GM18505 (cell line): ENCODE measurements around the gene MEIG1.
"Not testable (repeated sequence)": the region's sequence is repeated elsewhere in the genome, so short reads cannot be mapped to it uniquely, and the experiment has no call there.

ENCODE experiments used
- ATAC-seq: cut with Tn5 transposase; IDR thresholded peaks from one replicate; pipeline ENCODE4 v1.9.1; 2021; ENCODE audit not compliant: unreplicated experiment
- POLR2A ChIP-seq: IDR thresholded peaks from 4 replicates; pipeline ENCODE4 v1.6.1; 2011; ENCODE audit warnings: borderline replicate concordance; ENCODE audit not compliant: insufficient read depth, insufficient read length; ENCODE audit errors: extremely low read depth

The MEIG1 gene

DNA sequence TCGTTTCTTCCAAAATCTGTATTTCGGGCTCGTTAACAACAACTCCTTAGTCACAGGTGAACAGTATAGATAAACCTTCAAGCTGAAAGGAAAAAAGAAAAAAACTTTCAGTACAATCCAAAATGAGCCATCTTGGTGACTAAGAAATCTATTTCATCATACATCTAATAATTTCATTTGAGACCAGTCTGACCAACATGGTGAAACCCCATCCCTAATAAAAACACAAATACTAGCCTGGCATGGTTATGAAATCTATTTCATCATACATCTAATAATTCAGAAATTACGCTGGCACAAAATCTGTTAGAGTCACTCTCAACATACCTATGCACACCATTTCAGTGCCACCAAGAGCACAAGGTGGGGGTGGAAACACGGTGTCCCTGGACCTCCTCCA lies 14.1 kb upstream of the MEIG1 start:
- no peak for ATAC-seq
- no peak for TF ChIP-seq POLR2A

DNA sequence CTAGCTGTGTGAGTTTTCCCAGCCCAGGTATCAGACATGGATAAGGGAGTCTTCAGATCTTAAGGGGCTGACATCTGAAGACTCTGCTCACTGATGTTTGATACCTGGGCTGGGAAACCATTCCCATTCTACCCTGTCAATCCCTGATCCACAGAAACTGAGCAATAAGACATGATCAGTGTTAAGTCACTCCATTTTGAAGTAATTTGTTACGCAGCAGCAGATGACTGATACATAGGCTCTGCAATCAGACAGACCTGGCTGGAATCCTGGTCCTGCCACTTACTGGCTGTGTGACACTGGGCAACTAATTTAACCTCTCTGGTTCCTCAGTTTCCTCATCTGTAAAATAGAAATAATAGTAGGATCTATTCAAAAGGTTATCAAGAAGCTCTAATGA lies 11.9 kb upstream of the MEIG1 start:
- ATAC-seq: no peak
- no peak for TF ChIP-seq POLR2A

DNA sequence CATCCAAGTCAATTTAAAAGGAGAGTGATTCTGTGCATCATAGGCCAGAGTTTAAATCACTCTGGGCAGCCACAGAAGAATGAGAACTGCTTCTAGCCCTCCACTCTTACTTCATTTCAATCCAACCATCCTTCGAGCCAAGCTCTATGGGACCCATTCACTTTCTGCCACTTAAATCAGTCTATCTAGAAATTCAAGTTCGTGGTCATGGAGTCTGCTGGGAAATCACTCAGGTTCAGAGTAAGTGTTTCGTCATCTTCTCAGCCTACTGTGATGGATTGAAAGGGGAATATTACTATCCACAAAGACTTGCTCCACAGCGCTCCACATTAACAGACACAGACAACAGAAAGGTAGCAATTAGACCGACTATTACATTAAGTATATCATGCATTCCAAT lies 9.9 kb upstream of the MEIG1 start:
- TF ChIP-seq POLR2A: no peak
- no peak for ATAC-seq

DNA sequence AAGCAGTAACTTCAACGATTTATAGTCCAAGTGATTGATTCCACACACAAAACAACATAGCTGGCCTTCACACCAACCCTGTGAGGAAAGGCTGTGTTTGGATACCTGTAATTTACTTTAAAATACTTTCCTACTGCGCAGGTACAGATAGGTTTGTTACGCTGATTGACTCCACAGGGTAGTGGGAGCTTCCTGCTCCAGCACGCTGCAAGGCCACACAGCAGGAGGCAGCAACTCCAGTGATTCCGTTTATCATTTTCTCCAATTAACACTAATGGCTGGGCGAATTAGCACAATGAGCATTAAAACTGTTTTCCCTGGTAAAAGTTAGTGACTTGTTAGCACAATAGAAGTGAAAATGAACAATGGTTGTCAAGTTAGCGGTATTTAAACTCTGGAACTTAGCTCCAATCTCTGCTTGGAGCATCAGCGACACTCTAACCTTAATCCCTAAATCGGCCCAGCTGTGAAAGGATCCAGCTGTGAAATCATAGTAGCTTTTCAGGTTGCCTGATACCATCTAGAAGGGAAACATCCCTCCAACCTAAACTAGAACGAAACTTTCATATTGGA lies 6.3 kb upstream of the MEIG1 start:
- no peak for ATAC-seq
- TF ChIP-seq POLR2A: no peak

DNA sequence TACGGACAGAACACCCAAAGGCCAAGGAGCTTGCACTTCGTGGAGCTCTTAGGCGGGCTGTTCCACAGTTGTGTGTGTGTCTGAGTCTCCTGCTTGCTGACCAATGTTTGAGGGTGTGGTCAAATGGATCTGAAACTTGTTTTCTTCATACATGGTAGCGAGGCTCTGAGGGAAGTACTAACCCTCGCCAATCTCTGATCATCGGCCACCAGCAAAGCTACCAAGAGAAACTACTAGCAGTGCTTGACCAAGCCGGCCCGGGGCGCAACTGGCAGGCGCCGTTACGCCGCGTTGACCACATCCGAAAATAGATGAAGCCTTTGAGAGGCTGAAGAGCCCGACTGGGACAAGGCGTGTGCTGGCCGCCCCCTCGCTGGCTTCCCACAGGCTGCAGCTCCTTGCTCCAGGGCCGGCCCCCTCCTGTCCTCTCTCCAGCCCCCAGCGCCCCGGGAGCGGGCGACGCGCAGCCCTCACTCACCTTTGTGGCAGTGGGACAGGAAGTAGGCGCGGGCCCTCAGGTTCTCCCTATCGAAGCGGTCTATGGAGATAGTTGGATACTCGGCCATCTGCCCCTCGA lies 5.7 kb upstream of the MEIG1 start:
- ATAC-seq: peak; percentile 29
- TF ChIP-seq POLR2A: peak; percentile 20

DNA sequence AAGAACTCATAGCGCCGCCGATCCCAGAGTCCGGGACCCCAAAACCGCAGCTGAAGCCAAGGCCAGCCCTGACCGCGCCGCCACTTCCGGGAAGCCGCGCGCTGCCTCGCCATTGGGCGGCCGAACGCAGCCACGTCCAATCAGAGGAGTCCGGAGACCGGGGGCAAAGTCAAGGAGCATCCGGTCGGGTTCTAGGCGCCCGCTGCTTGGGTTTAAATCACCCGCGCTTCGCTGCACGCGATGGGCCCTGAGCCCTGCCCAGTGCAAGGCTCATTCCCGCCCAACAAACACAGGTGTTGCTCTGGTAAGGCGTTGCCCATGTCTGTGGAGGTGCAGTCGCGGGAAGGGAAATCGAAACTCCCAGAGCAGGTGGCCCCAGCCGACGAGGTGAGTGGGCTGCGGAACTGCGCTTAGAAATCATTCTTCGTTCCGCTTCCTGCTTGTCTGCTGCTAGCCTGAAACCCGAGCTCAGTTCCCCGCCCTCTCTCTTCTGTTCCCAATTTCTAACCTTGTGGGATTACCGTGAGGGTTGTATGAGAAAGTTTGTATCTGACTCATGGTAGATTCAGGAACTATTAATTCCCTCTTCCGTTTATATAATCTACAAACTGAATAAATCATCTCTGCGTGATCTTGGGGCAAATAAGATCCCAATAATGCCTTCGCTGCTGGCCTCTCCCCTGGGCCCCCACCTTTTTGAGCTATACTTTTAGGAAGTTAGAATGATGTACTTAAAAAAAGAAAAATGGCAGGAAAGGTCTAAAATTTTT lies 5.0 kb upstream of the MEIG1 start, which contains the start of gene DCLRE1C:
Gene DCLRE1C, minus strand, starts transcription at position 96 of the 770 bp plus-strand sequence. Its CDS starts 86 bp downstream, at position 10.
- peak; percentile 71 for ATAC-seq
- TF ChIP-seq POLR2A: peak; percentile 61

DNA sequence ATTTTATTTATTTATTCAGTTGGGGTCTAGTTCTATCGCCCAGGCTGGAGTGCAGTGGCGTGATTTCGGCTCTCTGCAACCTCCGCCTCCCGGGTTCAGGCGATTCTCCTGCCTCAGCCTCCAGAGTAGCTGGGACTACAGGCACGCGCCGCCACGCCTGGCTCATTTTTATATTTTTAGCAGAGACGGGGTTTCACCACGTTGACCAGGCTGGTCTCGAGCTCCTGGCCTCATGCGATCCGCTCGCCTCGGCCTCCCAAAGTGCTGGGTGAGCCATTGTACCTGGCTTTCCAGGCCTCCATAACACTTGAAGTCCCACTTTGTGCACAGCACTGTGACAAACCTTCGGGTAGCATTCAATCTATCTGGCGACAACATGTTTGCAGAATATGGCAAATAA lies 4.3 kb upstream of the MEIG1 start:
- no peak for ATAC-seq
- TF ChIP-seq POLR2A: no peak

DNA sequence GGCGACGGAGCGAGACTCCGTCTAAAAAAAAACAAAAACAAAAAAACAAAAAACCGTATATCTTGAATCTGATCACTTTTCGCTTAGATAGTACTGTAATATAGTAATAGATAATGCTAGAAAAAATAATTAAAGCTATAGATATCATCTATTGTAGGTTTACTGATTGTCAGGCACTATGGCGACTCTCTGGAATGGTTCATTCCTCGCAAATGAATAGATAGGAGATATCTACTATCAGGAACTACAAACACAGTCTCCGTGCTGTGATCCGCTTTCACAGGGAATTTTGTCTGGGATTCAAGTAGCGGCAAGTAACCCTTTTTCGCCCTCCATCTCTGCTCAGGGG lies 342 bp upstream of the MEIG1 start:
- TF ChIP-seq POLR2A: no peak
- ATAC-seq: no peak

DNA sequence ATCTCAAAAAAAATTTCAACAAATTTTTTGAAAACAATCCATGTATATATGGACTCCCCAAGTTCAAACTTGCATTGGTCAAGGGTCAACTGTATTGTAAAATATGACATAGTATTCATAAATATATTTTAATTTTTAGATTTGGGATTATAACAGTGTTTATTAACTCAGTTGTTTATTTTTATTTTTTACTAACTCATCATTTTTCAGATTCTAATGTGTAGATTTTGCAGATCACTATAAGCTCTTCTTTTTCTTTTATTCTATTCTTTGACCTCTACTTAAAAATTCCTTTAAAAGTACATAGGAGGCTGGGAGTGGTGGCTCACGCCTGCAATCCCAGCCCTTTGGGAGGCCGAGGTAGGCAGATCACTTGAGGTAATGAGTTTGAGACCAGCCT lies 8.7 kb downstream of the MEIG1 start:
- no peak for TF ChIP-seq POLR2A
- no peak for ATAC-seq

DNA sequence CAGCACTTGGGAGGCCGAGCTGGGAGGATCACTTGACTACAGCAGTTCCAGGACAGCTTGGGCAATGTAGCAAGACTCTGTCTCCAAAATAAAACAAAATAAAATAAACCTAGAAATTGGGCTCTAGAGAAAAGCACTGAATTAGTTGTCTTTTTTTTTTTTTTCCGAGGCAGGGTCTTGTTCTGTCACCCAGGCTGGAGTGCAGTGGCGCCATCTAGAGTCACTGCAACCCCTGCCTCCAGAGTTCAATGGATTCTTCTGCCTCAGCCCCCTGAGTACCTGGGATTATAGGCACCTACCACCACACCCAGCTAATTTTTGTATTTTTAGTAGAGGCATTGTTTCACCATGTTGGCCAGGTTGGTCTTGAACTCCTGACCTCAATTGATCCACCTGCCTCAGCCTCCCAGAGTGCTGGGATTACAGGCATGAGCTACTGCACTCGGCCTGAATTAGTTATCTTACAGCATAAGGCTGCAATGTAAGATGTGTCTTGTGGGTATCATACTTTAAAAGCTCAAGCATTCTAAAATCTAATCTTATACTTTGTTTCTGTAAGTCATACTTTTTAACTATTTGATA lies 12.8 kb downstream of the MEIG1 start:
- no peak for ATAC-seq
- no peak for TF ChIP-seq POLR2A

DNA sequence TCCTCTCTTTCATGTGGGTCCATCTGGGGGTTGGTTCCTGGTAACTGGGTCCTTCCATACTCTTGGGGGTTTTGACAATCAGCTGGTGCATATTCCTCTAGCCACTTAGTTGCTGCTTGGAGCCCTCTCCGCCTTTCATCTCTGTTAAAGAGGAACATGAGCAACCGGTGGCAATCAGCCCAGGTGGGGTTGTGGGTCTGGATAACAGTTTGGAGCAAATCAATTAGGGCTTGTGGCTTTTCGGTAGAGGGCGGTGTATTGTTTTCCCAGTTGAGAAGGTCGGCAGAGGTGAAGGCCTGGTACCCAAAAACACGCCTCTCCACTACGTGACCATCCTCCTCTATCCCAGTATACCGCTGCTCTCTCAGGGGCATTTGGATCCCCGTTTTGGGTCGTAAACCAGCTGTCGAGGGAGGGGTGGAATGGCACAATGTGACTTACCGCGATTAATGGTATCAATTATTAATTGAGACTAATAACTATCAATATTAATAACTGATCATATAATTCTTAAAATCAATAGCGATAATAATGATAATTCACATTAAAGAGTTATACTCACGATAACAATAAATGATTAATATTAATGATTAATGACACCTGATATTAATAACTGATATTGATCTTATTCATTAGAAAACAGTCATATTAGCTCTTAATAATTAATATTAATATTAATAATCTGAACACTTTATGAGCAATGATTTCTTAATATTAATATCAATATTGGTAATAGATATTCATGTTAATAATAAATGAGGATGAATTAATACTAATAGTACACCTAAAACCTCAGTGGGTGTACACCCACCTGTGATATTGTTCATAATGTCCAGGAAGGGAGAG lies 15.2 kb downstream of the MEIG1 start:
- not testable (repeated sequence) for ATAC-seq

DNA sequence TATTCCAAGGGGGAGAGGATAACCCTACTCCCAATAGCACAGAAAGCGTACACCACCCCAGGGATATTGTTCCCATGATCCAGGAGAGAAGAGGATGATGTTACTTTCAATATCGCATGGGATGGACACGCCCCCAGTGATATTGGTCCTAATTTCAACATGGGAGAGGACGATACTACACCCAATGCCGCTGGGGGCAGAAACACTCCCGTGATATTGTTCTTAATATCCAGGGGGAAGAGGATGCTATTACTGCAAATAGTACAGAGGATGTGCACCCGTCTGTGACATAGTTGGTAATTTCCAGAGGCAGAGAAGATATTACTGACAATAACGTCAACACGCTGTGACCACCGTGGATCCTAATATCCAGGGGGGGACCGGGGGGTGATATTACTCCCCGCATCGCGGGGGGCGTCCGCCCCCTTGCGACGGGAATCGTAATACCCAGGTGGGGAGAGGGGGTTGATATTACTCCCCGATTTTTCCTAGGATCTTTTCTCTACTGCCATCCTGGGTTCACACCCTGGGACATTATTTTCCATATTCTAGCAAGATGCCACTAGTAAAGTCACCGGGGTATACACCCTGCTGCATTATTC lies 16.6 kb downstream of the MEIG1 start:
- no peak for TF ChIP-seq POLR2A
- no peak for ATAC-seq

DNA sequence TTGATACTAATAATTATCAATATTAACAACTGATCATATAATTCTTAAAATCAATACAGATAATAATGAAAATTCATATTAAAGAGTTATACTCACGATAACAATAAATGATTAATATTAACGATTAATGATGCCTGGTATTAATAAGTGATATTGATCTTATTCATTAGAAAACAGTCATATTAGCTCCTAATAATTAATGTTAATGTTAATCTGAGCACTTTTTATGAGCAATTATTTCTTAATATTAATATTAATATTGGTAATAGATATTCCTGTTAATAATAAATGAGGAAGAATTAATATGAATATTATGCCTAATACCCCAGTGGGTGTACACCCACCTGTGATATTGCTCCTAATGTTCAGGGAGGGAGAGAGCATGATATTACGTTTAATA lies 23.6 kb downstream of the MEIG1 start:
- TF ChIP-seq POLR2A: no peak

DNA sequence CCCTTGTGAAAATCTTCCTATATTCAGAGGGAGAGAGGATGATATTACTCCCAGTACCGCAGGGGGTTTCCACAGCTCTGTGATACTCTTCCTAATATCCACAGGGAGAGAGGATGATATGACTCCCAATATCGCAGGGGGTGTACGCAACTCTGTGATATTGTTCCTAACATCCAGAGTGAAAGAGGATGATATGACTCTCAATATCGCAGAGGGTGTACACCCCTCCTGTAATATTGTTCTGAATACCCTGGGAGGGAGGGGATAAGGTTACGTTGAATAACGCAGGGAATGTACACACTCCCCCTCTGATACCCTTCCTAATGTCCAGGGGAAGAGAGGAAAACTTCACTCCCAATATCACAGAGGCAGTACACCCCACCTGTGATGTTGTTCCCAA lies 30.4 kb downstream of the MEIG1 start:
- ATAC-seq: not testable (repeated sequence)

More for the DNA sequence above, 23.6 kb downstream of the MEIG1 start:
- no peak for ATAC-seq

DNA sequence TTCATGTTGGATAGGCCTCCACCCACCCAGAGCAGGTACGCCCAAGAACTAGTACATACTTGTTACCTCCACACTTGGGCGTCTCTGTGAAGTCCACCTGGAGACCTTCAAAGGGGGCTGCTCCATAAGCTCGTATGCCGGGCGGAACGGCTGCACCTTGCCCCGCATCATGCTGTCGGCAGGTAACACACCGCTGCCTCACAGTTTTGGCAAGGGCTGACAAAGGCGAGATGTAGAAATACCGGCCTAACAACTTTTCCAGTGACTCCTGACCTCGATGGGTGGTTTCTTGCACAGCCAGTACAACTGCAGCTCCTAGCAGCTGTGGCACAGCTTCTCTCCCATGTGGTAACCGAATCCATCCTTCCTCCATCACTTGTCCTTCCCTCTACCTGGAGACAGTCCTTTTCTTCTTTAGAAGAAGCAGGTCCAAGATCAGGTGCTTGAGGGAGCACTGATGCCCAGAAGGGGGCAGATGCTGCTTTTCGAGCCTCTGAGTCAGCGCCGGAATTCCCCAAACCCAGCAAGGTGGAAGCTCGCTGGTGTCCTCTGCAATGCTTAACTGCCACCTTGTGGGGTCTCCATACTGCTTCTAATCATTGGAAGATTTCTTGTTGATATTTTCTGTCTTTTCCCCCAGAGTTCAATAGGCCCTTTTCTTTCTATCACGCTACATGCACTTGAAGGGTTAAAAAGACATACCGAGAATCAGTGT lies 32.0 kb downstream of the MEIG1 start:
- ATAC-seq: not testable (repeated sequence)

DNA sequence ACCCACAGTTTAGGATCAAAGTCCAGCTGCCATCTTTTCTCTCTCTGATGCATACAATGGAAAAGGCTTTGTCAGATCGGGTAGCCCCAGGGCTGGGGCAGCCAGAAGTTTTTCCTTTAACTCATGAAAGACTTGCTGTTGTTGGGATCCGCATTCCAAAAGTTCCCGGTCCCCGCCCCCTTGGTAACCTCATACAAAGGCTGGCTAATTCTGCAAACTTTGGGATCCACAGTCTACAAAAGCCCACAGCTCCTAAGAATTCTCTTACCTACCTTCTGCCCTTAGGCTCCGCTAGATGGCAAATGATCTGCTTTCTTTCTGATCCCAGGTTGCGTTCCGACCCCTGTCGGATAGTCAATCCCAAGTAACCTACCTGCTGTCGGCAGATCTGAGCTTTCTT lies 33.1 kb downstream of the MEIG1 start:
- ATAC-seq: not testable (repeated sequence)
